HepG2 (cell line): ENCODE data around the gene EPHA10.

Source experiments
- CAMTA2 ChIP-seq: sonication (generic); formaldehyde crosslinking; IDR thresholded peaks from 2 replicates; pipeline ENCODE4 v1.4.0; 2020; ENCODE audit warnings: mild to moderate bottlenecking, missing genetic modification reagents, borderline replicate concordance
- ETV5 ChIP-seq: IDR thresholded peaks from 2 replicates; pipeline ENCODE4 v1.6.1; 2018; ENCODE audit warnings: missing biosample characterization, missing genetic modification reagents, inconsistent platforms, borderline replicate concordance
- ETV6 ChIP-seq: sonication (generic); formaldehyde crosslinking; conservative IDR thresholded peaks from 2 replicates; pipeline ENCODE4 v1.4.0; 2020; ENCODE audit warnings: missing genetic modification reagents
- EZH2 ChIP-seq: conservative IDR thresholded peaks from 2 replicates; pipeline ENCODE4 v1.6.1; 2012; ENCODE audit warnings: mild to moderate bottlenecking, low read depth, low read length, moderate library complexity
- FOXJ3 ChIP-seq: sonication (generic); formaldehyde crosslinking; IDR thresholded peaks from 2 replicates; pipeline ENCODE4 v1.4.0; 2020; ENCODE audit warnings: missing genetic modification reagents, mild to moderate bottlenecking, borderline replicate concordance
- HBP1 ChIP-seq: IDR thresholded peaks from 2 replicates; pipeline ENCODE4 v1.6.1; 2016; ENCODE audit warnings: low read depth, control low read depth
- HMGXB4 ChIP-seq, 2 experiments: sonication (generic) in 1 of 2; formaldehyde crosslinking in 1 of 2; IDR thresholded peaks; 2 replicates each; pipeline versions ENCODE4 v1.4.0 to v1.6.1; 2018 to 2020; ENCODE audit warnings: missing genetic modification reagents in 2 of 2, borderline replicate concordance in 1 of 2, low read depth in 1 of 2, mild to moderate bottlenecking in 1 of 2, missing biosample characterization in 1 of 2
- KAT7 ChIP-seq: IDR thresholded peaks from 2 replicates; pipeline ENCODE4 v1.6.1; 2018; ENCODE audit warnings: borderline replicate concordance, missing compliant biosample characterization
- NFE2 ChIP-seq: sonication (generic); formaldehyde crosslinking; IDR thresholded peaks from 2 replicates; pipeline ENCODE4 v1.4.0; 2020; ENCODE audit warnings: missing genetic modification reagents
- ZNF761 ChIP-seq: sonication (generic); formaldehyde crosslinking; conservative IDR thresholded peaks from 2 replicates; pipeline ENCODE4 v1.4.0; 2020; ENCODE audit warnings: mild to moderate bottlenecking, missing genetic modification reagents
- TF ChIP-seq, protein P1 (sequence below): sonication (generic); formaldehyde crosslinking; IDR thresholded peaks from 2 replicates; pipeline ENCODE4 v1.4.0; 2020; ENCODE audit warnings: missing genetic modification reagents, borderline replicate concordance
- TF ChIP-seq, protein P2 (sequence below): IDR thresholded peaks from 2 replicates; pipeline ENCODE4 v1.6.1; 2016; ENCODE audit warnings: low read depth

- TF ChIP-seq FOXJ3 (CRISPR knock-in tag) (no peak), HBP1 (CRISPR knock-in tag) (no peak), ETV5 (CRISPR knock-in tag) (no peak), KAT7 (CRISPR knock-in tag) (no peak), ZNF761 (CRISPR knock-in tag) (no peak), CAMTA2 (CRISPR knock-in tag) (no peak), EZH2 (no peak), HMGXB4 (CRISPR knock-in tag; IDR thresholded peaks at IDR 0.05; ENCODE audit: borderline replicate concordance in 1 of 2, low read depth in 1 of 2) (no peak), ETV6 (no peak), NFE2 (CRISPR knock-in tag) (no peak)
- TF ChIP-seq, protein P1, sequence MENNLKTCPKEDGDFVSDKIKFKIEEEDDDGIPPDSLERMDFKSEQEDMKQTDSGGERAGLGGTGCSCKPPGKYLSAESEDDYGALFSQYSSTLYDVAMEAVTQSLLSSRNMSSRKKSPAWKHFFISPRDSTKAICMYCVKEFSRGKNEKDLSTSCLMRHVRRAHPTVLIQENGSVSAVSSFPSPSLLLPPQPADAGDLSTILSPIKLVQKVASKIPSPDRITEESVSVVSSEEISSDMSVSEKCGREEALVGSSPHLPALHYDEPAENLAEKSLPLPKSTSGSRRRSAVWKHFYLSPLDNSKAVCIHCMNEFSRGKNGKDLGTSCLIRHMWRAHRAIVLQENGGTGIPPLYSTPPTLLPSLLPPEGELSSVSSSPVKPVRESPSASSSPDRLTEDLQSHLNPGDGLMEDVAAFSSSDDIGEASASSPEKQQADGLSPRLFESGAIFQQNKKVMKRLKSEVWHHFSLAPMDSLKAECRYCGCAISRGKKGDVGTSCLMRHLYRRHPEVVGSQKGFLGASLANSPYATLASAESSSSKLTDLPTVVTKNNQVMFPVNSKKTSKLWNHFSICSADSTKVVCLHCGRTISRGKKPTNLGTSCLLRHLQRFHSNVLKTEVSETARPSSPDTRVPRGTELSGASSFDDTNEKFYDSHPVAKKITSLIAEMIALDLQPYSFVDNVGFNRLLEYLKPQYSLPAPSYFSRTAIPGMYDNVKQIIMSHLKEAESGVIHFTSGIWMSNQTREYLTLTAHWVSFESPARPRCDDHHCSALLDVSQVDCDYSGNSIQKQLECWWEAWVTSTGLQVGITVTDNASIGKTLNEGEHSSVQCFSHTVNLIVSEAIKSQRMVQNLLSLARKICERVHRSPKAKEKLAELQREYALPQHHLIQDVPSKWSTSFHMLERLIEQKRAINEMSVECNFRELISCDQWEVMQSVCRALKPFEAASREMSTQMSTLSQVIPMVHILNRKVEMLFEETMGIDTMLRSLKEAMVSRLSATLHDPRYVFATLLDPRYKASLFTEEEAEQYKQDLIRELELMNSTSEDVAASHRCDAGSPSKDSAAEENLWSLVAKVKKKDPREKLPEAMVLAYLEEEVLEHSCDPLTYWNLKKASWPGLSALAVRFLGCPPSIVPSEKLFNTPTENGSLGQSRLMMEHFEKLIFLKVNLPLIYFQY (CRISPR knock-in tag): no peak
- TF ChIP-seq, protein P2, sequence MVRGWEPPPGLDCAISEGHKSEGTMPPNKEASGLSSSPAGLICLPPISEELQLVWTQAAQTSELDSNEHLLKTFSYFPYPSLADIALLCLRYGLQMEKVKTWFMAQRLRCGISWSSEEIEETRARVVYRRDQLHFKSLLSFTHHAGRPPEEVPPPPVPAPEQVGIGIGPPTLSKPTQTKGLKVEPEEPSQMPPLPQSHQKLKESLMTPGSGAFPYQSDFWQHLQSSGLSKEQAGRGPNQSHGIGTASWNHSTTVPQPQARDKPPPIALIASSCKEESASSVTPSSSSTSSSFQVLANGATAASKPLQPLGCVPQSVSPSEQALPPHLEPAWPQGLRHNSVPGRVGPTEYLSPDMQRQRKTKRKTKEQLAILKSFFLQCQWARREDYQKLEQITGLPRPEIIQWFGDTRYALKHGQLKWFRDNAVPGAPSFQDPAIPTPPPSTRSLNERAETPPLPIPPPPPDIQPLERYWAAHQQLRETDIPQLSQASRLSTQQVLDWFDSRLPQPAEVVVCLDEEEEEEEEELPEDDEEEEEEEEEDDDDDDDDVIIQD: no peak
Observed at GRCh38 chr1:37752583-37753471, 12.1 kb downstream of the EPHA10 start.
